Gastrocnemius medialis (tissue), 4 donors: ENCODE measurements around the gene ADGRL2. TPM values are rescaled to one million over a fixed set of nuclear protein-coding genes. Genes with fewer than 3 reads are reported as not detected.

Experiments
- ATAC-seq, 2 donors: fragments of 150-250 bp; one replicate each; pipeline ENCODE4 v1.9.1; 2016
- DNase-seq, 2 donors: peaks; one replicate each; pipeline ENCODE4 v3.0.0-alpha.2; 2019
- H3K27ac ChIP-seq, 4 donors: fragments of 200-600 bp; sonication (generic); 1 replicate in 1 of 4; 2 replicates in 3 of 4; pipeline ENCODE4 v1.5.1; 2016 to 2018; ENCODE audit warnings: mild to moderate bottlenecking in 2 of 4, moderate library complexity in 1 of 4
- H3K27me3 ChIP-seq, 3 donors: fragments of 200-600 bp; sonication (generic) in 2 of 3; 1 replicate in 1 of 3; 2 replicates in 2 of 3; pipeline versions ENCODE4 v1.5.1 to v1.6.0; 2016 to 2019; ENCODE audit warnings: mild to moderate bottlenecking in 1 of 3, moderate library complexity in 1 of 3
- H3K36me3 ChIP-seq, 2 donors: fragments of 200-600 bp; sonication (generic) in 1 of 2; one replicate each; pipeline ENCODE4 v1.5.1; 2017 to 2018
- H3K4me1 ChIP-seq, 2 donors: fragments of 200-600 bp; sonication (generic) in 1 of 2; one replicate each; pipeline ENCODE4 v1.5.1; 2016 to 2017; ENCODE audit warnings: mild to moderate bottlenecking in 2 of 2
- H3K4me3 ChIP-seq, 4 donors: fragments of 200-600 bp; sonication (generic) in 3 of 4; 1 replicate in 1 of 4; 2 replicates in 3 of 4; pipeline ENCODE4 v1.5.1; 2016 to 2019; ENCODE audit warnings: mild to moderate bottlenecking in 2 of 4
- H3K9me3 ChIP-seq, 3 donors: fragments of 200-600 bp; sonication (generic) in 2 of 3; 1 replicate in 1 of 3; 2 replicates in 2 of 3; pipeline ENCODE4 v1.5.1; 2016 to 2019
- POLR2A ChIP-seq, 2 donors: fragments of 450-650 bp; IDR thresholded peaks; one replicate each; pipeline ENCODE4 v1.6.1; 2017; ENCODE audit warnings: antibody characterized with exemption in 2 of 2, mild to moderate bottlenecking in 2 of 2, moderate library complexity in 2 of 2
- in situ Hi-C, 4 donors: fragments of 200-750 bp; cut with MboI; loops; one replicate each; pipeline versions ENCODE4 v1.15.0 to v1.8.0; 2017; ENCODE audit warnings: low sequenced_read_pairs in 4 of 4
- intact Hi-C: fragments of 100-400 bp; cut with DNase I; formaldehyde crosslinking; loops from one replicate; pipeline ENCODE4 v1.15.1; 2023; ENCODE audit warnings: low total_unique reads
- total RNA-seq, 4 donors: library from RNA; depleted of rRNA; stranded (reverse); fragments of >200 nt; gene quantifications; one replicate each; pipeline versions ENCODE4 v1.1.0 to v1.2.3, GENCODE V29; 2016
- TF ChIP-seq, protein P1 (sequence below), 5 experiments: fragments of 450-650 bp in 3 of 5; fragments of 200-600 bp in 2 of 5; sonication (generic) in 2 of 5; IDR thresholded peaks in 4 of 5; conservative IDR thresholded peaks in 1 of 5; 1 replicate in 4 of 5; 2 replicates in 1 of 5; pipeline ENCODE4 v1.5.1; 2016 to 2019; ENCODE audit warnings: antibody characterized with exemption in 5 of 5, mild to moderate bottlenecking in 3 of 5, moderate library complexity in 3 of 5

Gene ADGRL2
- total RNA-seq, 4 donors from 2014 or later, result 4.5 to 9.7 (median 6.8) TPM

DNA sequence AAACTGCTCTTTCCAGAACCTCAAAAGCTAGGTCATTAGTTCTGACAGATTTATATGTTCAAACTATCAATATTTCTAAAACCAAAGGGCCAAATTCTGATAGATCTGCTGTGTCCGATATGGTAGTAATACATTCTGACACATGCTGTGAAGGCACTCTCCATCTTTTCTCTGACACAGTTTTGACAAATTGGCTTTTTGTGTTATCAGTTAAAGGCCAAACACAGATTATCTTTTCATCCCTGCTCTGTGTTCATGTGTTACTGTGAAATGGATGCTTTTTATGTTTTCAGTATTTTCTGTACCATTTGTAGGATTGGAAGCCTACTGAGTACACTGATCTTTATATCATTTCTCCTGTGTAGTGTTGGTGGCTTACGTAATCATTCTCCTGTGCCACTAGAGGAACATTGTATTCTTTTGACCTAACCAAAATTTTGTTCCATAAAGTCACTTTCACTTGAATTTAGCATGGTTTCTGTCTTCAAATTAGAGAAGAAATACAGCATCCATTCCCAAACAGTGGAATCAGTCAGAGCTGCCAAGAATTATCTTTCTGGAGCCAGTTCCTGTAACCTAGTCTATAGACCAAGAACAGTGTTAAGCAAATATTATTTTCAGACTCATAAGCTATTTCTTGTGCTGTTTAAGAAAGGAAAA is 137.2 kb downstream of the ADGRL2 start:
- H3K36me3 ChIP-seq, result no peaks in the 10 kb centered on the region
- no peak overlapping the region for H3K4me3 ChIP-seq
- H3K27me3 ChIP-seq, result no peaks in the 10 kb centered on the region
- H3K9me3 ChIP-seq, result no peaks in the 10 kb centered on the region
- H3K4me1 ChIP-seq, result no peaks in the 10 kb centered on the region
- TF ChIP-seq POLR2A (IDR thresholded peaks at IDR 0.05), result no peak
- TF ChIP-seq, protein P1, sequence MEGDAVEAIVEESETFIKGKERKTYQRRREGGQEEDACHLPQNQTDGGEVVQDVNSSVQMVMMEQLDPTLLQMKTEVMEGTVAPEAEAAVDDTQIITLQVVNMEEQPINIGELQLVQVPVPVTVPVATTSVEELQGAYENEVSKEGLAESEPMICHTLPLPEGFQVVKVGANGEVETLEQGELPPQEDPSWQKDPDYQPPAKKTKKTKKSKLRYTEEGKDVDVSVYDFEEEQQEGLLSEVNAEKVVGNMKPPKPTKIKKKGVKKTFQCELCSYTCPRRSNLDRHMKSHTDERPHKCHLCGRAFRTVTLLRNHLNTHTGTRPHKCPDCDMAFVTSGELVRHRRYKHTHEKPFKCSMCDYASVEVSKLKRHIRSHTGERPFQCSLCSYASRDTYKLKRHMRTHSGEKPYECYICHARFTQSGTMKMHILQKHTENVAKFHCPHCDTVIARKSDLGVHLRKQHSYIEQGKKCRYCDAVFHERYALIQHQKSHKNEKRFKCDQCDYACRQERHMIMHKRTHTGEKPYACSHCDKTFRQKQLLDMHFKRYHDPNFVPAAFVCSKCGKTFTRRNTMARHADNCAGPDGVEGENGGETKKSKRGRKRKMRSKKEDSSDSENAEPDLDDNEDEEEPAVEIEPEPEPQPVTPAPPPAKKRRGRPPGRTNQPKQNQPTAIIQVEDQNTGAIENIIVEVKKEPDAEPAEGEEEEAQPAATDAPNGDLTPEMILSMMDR (IDR thresholded peaks at IDR 0.05 in 4 of 5, conservative IDR thresholded peaks at IDR 0.05 in 1 of 5), result no peak
- ATAC-seq, result no peak
- DNase-seq, result no peak
- no peak overlapping the region for H3K27ac ChIP-seq
- intact Hi-C loops, result no loop called here
- in situ Hi-C loops, result no loop called here

DNA sequence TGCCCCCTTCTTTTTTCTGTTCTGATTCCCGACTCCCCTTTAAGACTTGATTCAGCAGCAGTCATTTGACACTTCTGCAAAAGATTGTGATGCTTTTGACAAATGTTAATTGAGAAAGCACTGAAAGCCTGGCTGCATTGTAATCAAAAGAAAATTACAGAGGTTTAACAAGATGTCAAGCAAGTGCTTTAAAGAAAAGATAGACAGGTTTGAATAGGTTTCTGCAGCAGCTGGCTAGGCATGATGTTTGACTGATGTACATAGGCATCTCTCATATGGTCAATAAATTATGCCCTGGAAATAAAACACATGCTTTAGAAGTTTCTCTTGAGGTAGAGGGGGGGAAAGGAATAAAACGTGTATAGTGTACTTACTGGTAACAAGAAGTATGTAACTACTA is 147.8 kb downstream of the ADGRL2 start:
- ATAC-seq (no peak), DNase-seq (no peak)
- H3K4me1 ChIP-seq, result peaks cover 0 to 4% of the 10 kb centered on the region in 2 donors
- H3K4me3 ChIP-seq, result no peak overlapping the region
- intact Hi-C loops (no loop called here), in situ Hi-C loops (no loop called here)
- no peak for TF ChIP-seq POLR2A (IDR thresholded peaks at IDR 0.05)
- TF ChIP-seq, protein P1 (IDR thresholded peaks at IDR 0.05 in 4 of 5, conservative IDR thresholded peaks at IDR 0.05 in 1 of 5), result no peak
- no peaks in the 10 kb centered on the region for H3K36me3 ChIP-seq
- no peak overlapping the region for H3K27ac ChIP-seq
- no peaks in the 10 kb centered on the region for H3K9me3 ChIP-seq
- H3K27me3 ChIP-seq, result no peaks in the 10 kb centered on the region

DNA sequence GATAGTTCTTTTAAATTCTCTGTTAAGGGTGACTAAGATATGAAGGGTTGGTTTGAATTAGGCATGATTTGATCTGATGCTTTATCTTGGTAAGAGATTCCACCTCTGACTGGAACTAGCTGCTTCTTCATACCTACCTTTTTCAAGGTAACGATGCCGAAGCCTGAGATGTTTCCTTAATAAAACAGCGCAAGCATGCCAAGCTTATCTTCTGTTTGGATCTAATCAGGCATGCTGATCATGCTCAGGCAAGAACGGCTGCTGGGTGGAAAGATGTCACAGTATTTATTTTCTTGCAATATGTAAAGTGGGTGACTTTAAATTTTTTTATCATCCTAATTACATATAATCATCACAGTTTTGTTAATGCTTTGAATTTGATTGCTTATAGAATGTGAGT is 148.7 kb downstream of the ADGRL2 start:
- no peak overlapping the region for H3K4me3 ChIP-seq
- H3K27me3 ChIP-seq, result no peaks in the 10 kb centered on the region
- no peaks in the 10 kb centered on the region for H3K36me3 ChIP-seq
- H3K4me1 ChIP-seq, result peaks cover 0 to 4% of the 10 kb centered on the region in 2 donors
- H3K27ac ChIP-seq, result no peak overlapping the region
- no peaks in the 10 kb centered on the region for H3K9me3 ChIP-seq
- ATAC-seq (no peak), DNase-seq (no peak)
- no peak for TF ChIP-seq POLR2A (IDR thresholded peaks at IDR 0.05)
- TF ChIP-seq, protein P1 (IDR thresholded peaks at IDR 0.05 in 4 of 5, conservative IDR thresholded peaks at IDR 0.05 in 1 of 5), result no peak
- in situ Hi-C loops (no loop called here), intact Hi-C loops (no loop called here)

DNA sequence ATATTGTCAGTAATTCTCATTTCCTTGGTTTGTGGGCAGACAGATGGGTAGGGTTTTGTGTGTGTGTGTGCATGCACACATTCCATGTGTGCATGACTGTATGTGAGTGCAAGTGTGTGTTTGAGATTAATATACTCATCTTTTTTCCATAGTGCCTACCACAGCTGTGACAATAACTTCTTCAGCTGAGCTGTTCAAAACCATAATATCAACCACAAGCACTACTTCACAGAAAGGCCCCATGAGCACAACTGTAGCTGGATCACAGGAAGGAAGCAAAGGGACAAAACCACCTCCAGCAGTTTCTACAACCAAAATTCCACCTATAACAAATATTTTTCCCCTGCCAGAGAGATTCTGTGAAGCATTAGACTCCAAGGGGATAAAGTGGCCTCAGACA is 149.3 kb downstream of the ADGRL2 start:
- DNase-seq, result no peak
- no peaks in the 10 kb centered on the region for H3K9me3 ChIP-seq
- in situ Hi-C loops, result no loop called here
- no peaks in the 10 kb centered on the region for H3K27me3 ChIP-seq
- no peaks in the 10 kb centered on the region for H3K36me3 ChIP-seq
- TF ChIP-seq, protein P1 (IDR thresholded peaks at IDR 0.05 in 4 of 5, conservative IDR thresholded peaks at IDR 0.05 in 1 of 5), result no peak
- TF ChIP-seq POLR2A (IDR thresholded peaks at IDR 0.05), result no peak
- ATAC-seq, result no peak
- H3K27ac ChIP-seq, result no peak overlapping the region
- peaks cover 0 to 4% of the 10 kb centered on the region in 2 donors for H3K4me1 ChIP-seq
- intact Hi-C loops, result no loop called here
- H3K4me3 ChIP-seq, result no peak overlapping the region
